ENCODE results near the gene UBAC1.

- TF ChIP-seq CTCF (conservative IDR thresholded peaks at IDR 0.05 in 1 of 2, IDR thresholded peaks at IDR 0.05 in 1 of 2; ENCODE audit: extremely low read depth in 1 of 2, insufficient read depth in 1 of 2, low read depth in 1 of 2, low read length in 2 of 2) (no peak), EZH2 (IDR thresholded peaks at IDR 0.05; ENCODE audit: borderline replicate concordance, low read length) (no peak)
These were observed 74.1 kb downstream of the UBAC1 start for GRCh38 chr9:135887021-135887507.

All from mammary epithelial cell (primary cell).